GM18505 (cell line): ENCODE results near the gene SLC13A5.

Experiments used
- ATAC-seq: cut with Tn5 transposase; IDR thresholded peaks from one replicate; pipeline ENCODE4 v1.9.1; 2021; ENCODE audit not compliant: unreplicated experiment
- POLR2A ChIP-seq: IDR thresholded peaks from 4 replicates; pipeline ENCODE4 v1.6.1; 2011; ENCODE audit warnings: borderline replicate concordance; ENCODE audit not compliant: insufficient read depth, insufficient read length; ENCODE audit errors: extremely low read depth

SLC13A5 gene

GRCh38 chr17:6724009-6724408 is 10.8 kb upstream of the SLC13A5 start:
- no peak for TF ChIP-seq POLR2A
- ATAC-seq: no peak

DNA sequence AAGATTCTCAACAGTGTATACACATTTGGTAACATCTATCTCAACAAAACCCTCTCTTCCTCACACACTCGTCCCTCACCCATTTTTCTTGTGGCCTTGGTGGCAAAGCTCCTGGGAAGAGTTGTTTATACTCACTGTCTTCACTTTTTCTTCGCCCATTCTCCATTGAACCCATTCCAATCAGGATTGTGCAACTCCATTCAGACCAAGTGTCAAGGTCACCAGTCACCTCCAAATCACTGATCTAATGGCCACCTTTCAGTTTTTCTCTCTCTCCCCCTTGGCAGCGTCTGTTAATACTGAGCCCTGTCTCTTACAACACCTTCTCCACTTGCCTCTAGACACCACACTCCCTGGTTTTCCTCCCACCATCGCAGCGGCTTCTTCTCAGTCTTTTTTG is 8.6 kb upstream of the SLC13A5 start:
- no peak for ATAC-seq
- TF ChIP-seq POLR2A: no peak

GRCh38 chr17:6716736-6717135 is 3.6 kb upstream of the SLC13A5 start:
- TF ChIP-seq POLR2A: no peak
- ATAC-seq: no peak

GRCh38 chr17:6714315-6714874 is 1.2 kb upstream of the SLC13A5 start:
- TF ChIP-seq POLR2A: no peak
- ATAC-seq: no peak

DNA sequence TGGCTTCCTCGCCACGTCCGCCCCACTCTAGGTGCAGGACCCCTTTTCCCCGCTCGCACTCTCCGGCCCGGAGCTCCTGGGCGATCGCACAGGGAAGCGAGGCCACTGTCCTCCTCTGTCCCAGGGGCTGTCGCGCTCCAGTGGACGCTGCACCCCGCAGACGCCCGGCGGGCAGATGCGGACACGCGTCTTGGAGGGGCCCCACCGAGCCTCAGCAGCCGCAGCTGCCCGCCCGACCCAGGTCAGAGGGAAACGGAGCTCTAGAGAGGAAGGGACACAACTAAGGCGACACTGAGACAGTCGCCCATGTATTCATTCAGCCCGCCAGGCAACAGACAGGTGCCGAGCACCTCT is 726 bp upstream of the SLC13A5 start:
- TF ChIP-seq POLR2A: no peak

GRCh38 chr17:6712854-6713129 is 377 bp downstream of the SLC13A5 start:
- ATAC-seq: no peak
- no peak for TF ChIP-seq POLR2A

More for the DNA sequence above, 726 bp upstream of the SLC13A5 start:
- no peak for ATAC-seq

DNA sequence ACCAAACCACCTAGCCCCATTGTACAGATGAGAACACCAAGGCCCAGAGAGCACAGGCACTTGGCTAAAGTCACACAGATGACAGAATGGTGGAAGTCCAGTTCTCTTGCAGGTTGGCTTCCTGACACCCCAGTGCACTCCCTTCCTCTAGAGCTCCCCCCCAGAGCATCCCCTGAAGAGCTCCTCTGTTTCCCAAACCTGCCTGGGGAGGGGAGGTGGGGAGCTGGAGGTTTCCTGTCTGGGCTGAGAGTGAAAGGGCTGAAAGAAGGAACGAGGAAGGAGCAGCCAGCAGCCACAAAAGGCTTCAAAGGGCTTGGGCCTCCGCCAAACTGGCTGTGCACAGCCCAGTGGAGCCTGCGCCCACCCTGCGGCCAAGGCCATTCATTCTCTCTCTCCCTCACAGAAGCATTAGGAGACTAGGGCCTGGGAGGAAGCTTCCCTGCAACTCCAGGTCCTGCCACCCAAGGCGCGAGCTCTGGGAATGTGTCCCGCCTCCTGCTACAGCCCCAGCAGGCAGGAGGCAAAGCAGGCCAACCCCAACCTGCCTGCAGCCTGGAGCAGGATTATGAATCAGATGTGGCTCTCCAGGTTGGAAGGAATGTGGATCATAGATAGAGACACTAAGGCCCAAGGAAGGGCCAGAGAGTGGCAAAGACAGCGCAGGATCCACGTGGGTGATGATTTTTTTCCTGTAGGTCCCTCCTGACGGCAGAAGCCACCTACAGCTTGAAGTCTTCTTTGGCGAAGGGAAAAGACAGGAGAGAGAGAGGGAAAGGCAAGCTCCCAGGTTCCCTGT is 913 bp downstream of the SLC13A5 start:
- no peak for ATAC-seq
- no peak for TF ChIP-seq POLR2A

DNA sequence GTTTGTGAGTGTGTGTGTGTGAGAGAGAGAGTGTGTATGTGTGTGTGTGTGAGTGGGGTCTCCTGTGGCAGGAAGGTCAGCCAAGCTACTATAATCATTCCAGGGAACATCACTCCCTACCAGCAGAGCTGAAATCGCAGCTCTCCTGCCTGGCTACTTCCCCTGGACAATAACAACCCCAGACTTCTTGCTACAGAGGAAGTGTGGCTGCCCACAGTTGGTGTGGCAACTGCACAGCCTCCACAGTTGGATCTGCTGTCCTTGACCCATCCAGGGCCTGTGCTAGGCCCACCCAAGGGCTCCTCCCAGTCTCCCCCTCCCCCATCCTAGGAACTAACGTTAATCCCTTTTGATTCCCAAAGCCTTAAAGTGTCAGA is 1.5 kb downstream of the SLC13A5 start:
- no peak for TF ChIP-seq POLR2A
- ATAC-seq: no peak

- TF ChIP-seq POLR2A: no peak
- no peak for ATAC-seq
Observed at GRCh38 chr17:6711081-6711674, 2.0 kb downstream of the SLC13A5 start.

- no peak for ATAC-seq
- TF ChIP-seq POLR2A: no peak
Observed at GRCh38 chr17:6710317-6710716, 2.9 kb downstream of the SLC13A5 start.

GRCh38 chr17:6708357-6708961 is 4.7 kb downstream of the SLC13A5 start:
- TF ChIP-seq POLR2A: no peak
- no peak for ATAC-seq

- no peak for TF ChIP-seq POLR2A
- no peak for ATAC-seq
Observed at GRCh38 chr17:6706996-6707395, 6.2 kb downstream of the SLC13A5 start.

DNA sequence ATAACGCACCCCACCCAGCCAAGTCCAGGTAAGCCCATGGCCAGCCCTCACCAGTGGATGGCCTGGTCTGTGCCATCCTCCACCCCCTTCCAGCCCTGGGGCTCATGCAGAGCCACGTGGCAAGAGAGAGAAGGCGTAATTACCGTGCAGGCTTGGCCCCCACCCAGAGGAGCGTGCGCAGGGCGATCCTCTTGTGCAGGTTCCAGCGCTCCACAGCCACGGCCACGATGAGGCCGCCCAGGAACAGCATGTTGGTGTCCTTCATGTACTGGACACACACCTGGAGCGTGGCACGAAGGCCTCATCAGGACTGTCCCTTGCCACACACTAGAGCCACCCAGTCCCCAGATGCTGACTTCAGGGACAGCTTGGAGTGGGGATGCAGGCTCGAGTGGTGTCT is 6.7 kb downstream of the SLC13A5 start:
- no peak for ATAC-seq
- TF ChIP-seq POLR2A: no peak

DNA sequence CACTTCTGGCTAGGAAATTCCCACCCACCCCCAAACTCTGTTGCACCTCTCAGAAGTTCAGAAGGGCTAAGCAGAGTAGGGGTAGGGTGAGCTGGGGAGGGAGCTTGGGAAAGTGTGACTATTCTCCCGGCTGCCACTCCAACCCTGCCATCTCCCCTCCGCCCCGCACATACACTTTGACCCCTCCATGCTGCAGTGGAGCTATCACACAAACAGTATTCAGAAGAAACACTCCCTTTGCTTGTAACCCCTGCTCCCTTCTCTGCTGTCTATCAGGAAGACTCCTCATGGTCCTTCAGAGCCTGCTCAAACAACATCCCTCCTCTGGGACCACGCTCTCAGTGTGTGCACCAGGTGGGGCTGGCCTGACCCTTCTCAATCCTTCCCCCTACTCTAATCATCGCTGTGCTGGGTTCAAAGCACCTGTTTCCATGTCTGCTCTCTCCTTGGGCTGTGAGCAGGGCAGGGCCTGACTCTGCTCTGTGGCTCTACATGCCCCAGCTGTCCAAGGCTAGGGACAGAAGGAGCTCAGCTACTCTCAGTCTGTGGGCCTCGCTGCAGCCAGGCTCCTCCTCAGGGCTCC is 8.6 kb downstream of the SLC13A5 start:
- ATAC-seq: no peak
- TF ChIP-seq POLR2A: no peak
